8988T (cell line): Measurements from ENCODE around the gene ERVK3-1.
A peak's percentile ranks its signal among the peaks of the same experiment; 100 is the strongest.
"Not testable (repeated sequence)": the region's sequence is repeated elsewhere in the genome, so short reads cannot be mapped to it uniquely, and the experiment has no call there.

Source experiments
- DNase-seq: peaks from one replicate; pipeline ENCODE4 v3.0.0; 2011

The ERVK3-1 gene

GRCh38 chr19:58305932-58306323 is 751 bp downstream of the ERVK3-1 start:
- DNase-seq = no peak

- DNase-seq = no peak
These were observed 2.6 kb downstream of the ERVK3-1 start for GRCh38 chr19:58307736-58308135.

DNA sequence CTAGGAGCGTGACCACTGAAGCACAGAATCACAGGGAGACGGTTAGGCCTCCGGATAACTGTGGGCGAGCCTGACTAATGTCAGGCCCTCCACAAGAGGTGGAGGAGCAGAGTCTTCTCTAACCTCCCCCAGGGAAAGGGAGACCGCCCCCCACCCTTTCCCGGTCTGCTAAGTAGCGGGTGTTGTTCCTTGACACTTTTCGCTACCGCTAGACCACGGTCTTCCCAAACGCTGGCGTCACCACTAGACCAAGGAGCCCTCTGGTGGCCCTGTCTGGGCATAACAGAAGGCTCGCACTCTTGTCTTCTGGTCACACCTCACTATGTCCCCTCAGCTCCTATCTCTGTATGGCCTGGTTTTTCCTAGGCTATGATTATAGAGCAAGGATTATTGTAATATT is 5.5 kb downstream of the ERVK3-1 start:
- not testable (repeated sequence) for DNase-seq

- no peak for DNase-seq
These were observed 6.2 kb downstream of the ERVK3-1 start for GRCh38 chr19:58311345-58311865.

- no peak for DNase-seq
These were observed 10.4 kb downstream of the ERVK3-1 start for GRCh38 chr19:58315580-58315979.

DNA sequence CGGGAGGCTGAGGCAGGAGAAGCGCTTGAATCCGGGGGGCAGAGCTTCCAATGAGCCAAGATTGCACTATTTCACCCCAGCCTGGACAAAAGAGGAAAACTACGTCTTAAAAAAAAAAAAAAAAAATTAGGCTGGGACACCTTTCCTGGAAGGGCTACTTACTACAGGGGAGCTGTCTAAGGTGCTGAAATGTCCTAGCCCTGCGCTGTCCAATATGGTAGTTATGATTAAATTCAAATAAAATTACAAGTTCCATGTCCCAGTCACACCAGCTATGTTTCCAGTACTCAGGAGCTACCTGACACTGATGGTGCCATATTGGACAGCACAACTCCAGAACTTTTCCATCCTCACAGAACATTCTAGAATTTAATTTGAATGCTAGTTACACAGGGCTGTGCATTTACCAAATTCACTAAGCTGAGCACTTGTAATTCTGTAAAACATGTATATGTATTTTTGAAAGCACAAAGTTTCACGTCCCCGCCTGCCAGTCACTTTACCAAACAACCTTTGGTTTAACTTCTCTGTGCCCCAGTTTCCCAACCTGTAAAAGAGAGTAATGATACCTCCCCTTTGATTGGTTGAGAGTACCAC is 12.4 kb downstream of the ERVK3-1 start:
- DNase-seq = no peak

- DNase-seq = no peak
These were observed 13.1 kb downstream of the ERVK3-1 start for GRCh38 chr19:58318297-58318696.

DNA sequence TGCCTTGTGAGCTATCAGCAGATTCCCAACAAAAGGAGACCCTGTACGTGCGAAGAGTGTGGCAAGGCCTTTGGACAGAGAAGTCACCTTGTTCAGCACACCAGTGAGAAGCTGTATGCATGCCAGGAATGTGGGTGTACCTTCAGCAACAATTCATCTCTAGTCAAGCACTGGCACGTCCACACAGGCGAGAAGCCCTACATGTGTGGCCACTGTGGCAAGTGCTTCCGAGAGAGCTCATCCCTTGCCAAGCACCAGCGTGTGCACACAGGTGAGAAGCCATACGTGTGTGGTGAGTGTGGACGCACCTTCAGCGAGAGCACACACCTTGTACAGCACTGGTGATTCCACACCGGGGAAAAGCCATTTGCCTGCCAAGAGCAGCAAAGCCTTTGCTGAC is 14.1 kb downstream of the ERVK3-1 start:
- no peak for DNase-seq

- no peak for DNase-seq
These were observed 20.3 kb downstream of the ERVK3-1 start for GRCh38 chr19:58325311-58326022.

DNA sequence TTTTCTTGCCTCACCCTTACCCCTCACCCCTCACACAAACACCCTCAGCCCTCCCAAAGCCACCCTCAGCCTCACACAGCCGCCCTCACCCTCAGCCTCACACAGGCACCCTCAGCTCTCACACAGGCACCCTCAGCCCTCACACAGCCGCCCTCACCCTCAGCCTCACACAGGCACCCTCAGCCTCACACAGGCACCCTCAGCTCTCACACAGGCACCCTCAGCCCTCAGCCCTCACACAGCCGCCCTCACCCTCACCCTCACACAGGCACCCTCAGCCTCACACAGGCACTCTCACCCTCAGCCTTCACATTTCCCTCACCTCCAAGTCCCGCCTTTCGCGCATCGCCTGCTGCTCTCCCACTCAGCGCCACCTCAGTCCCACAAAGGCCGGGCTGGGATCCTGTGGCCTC is 21.3 kb downstream of the ERVK3-1 start:
- DNase-seq = no peak

DNA sequence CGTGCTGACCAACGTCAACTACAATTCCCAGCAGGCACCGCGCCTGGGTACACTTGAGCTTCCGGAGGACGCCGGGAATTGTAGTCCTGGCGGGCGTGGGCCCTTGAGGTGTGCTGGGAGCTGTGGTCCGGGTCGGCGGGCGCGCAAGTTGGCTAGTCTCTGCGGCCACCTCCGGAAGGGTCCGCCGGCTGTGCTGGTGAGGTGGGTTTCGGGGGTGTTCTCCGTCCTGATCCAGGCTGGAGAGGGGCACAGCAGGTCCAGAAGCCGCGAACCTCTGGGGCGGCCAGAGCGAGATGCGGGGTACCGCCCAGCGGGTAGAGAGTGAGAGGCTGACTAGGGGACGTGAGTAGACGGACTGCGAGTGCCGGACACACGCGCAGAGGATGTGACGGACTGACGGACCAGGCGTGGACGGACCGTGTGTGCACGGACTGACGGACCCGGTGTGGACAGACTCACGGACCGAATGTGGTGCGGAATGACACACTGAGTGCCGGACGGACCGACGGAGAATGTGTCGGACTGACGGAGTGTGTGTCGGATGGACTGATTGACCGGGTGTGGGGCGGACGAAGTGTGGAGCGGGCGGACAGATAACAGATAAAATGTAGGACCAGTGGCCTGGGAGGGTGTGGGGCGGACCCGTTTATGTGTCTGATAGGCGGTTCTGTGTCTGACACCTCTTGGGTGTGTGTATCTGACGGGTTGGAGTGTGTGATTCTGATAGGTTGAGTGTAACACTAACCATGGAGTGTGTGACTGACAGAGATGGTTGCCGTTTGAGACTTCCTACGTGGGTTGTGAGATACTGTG is 21.9 kb downstream of the ERVK3-1 start, which contains the start of gene ZSCAN22:
Gene ZSCAN22, plus strand, starts transcription at position 81 of the 813 bp plus-strand sequence. CDS start 7,809 bp downstream, outside the sequence.
- DNase-seq = peak; percentile 81

DNA sequence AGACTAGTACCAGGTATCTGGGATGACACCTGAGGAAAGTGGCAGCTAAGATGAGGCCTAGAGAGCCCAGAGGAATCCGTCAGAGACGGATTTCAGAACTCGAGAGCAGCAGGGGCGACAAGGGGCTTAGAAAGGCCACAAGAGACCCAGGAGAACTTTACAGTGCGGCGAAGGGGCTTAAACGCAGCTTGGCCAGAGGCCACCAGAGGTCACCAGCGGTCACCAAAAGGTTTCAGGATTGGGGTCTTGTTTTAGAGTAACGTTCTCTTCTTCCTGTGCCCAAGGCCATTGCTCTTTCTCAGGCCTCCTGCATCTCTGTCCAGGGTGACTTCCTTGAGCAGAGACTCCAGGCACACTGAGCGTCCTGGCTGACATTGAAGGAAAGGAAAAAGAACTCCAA is 23.8 kb downstream of the ERVK3-1 start:
- DNase-seq = no peak

DNA sequence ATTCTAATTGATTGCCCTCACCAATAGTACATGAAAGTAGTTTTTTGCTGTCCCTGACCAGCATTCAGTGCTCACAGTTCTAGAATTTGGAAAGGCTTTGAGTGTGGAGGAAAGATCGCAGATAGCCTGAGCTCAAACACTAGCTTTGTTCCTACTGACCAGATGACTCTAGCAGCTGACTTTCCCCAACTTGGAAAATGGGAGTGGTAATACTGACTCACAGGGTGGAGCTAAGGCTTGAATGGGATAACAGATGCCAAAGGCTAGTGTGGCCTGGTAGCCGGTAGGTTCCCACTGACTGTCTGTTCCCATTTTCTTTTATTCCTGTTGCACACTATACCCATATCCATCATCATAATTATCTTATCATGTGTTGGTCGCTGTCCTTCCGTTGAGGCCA is 25.3 kb downstream of the ERVK3-1 start:
- no peak for DNase-seq

GRCh38 chr19:58332697-58333096 is 27.5 kb downstream of the ERVK3-1 start:
- DNase-seq = no peak

DNA sequence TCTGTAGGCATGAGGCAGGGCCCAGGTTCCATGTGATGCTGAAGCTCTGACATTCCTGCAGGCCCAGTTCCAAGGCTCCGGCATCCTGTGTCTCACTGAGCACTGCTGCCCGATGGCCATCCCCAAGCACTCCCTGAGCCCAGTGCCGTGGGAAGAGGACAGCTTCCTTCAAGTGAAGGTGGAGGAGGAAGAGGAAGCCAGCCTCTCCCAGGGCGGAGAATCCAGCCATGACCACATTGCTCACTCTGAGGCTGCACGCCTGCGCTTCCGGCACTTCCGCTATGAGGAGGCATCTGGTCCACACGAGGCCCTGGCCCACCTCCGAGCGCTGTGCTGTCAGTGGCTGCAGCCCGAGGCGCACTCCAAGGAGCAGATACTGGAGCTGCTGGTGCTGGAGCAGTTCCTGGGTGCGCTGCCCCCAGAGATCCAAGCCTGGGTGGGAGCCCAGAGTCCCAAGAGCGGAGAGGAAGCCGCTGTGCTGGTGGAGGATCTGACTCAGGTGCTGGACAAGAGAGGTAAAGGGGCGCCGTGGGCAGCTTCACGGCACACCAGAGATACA is 29.6 kb downstream of the ERVK3-1 start:
- DNase-seq = no peak

DNA sequence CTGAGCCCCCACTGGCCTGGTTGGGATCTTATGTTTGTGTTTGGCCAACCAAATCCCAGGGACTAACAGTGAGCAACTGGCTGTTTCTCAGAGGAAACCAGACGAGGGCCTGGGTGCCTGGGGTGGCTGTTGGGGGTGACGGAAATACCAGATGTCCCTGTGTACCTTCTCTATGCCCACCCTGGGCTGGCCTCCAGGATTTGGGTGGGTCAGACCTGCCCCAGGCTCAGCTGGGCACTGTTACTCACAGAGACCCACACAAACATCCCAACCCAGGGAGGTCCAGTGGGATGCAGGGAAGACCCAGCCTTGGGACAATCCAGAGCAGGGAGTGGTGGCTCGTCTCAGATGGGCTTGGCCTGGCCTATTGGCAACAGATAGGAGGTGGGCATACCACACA is 30.5 kb downstream of the ERVK3-1 start:
- DNase-seq = no peak

- no peak for DNase-seq
These were observed 31.0 kb downstream of the ERVK3-1 start for GRCh38 chr19:58336216-58336615.

DNA sequence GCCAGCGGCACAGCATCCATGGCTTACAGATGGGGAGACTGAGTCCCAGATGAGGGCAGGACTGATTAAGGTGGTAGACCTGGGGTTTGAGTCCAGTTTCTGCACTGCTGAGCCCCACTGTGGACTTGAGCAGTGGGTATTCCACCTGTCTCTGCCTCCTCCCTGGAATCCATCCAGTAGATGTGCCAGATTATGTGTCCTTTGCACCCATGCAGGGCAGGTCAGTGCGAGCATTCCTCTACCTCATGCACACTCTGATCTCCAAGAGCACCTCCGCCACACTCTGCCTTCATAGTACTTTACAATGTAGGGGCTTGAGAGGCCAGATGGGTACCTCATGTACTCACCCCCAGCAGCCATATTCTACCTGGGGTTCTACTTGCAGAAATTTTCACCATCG is 31.6 kb downstream of the ERVK3-1 start:
- no peak for DNase-seq

DNA sequence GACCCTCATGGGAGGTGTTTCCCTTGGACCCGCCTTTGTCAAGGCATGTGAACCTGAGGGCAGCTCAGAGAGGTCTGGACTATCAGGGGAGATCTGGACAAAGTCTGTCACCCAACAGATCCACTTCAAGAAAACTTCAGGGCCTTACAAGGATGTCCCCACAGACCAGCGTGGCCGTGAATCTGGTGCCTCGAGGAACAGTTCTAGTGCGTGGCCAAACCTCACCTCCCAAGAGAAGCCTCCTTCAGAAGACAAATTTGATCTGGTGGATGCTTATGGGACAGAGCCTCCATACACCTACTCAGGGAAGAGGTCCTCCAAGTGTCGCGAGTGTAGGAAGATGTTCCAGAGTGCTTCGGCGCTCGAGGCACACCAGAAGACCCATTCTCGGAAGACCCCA is 33.2 kb downstream of the ERVK3-1 start:
- DNase-seq = no peak

DNA sequence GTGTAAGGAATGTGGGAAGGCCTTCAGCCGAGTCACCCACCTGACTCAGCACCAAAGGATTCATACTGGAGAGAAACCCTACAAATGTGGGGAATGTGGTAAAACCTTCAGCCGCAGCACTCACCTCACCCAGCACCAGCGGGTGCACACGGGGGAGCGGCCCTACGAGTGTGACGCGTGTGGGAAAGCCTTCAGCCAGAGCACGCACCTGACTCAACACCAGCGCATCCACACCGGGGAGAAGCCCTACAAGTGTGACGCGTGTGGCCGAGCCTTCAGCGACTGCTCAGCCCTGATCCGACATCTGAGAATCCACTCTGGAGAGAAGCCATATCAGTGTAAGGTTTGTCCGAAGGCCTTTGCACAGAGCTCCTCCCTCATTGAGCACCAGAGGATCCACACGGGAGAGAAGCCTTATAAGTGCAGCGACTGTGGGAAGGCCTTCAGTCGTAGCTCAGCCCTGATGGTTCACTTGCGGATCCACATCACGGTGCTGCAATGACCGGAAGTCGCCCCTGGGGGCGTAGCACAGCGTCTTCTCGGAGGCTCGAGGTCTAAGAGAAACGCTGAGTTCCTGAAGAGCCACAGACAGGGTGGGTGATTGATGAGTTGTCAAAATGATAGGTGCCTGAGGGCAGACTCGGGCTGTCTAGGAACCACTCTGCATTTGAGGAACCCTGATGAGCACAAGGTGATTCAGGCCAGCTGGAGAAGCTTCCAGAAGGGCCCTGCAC is 33.8 kb downstream of the ERVK3-1 start:
- DNase-seq = no peak

DNA sequence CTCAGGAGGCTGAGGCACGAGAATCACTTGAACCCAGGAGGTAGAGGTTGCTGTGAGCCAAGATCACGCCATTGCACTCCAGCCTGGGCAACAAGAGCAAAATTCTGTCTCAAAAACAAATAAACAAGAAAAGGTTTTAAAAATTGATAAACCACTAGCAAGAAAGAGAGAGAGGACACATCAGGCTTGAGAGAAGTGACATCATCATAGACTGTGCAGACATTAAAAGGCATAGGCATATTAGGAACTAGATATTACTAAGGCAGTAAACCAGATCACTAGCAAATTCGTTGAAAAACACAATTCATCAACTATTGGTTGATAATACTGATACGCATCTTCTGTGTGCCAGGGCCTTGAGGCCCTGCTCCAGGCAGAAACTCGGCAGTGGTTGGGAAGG is 40.4 kb downstream of the ERVK3-1 start:
- no peak for DNase-seq
